GM15510 (cell line): Measurements from ENCODE around the gene RANBP6.

Source experiments
- POLR2A ChIP-seq: IDR thresholded peaks from 3 replicates; pipeline ENCODE4 v1.6.1; 2011; ENCODE audit warnings: borderline replicate concordance; ENCODE audit not compliant: insufficient read length; ENCODE audit errors: extremely low read depth

The RANBP6 gene

GRCh38 chr9:5971740-5972139 lies 43.7 kb downstream of the RANBP6 start:
- no peak for TF ChIP-seq POLR2A
